DMS79 treated with DMSO at 0.1 percent for 48 hours (cell line): Measurements from ENCODE around the gene TTLL3.
A peak's percentile ranks its signal among the peaks of the same experiment; 100 is the strongest.

Experiments
- DNase-seq: peaks from one replicate; lab custom pipeline; 2025; lab: John Stamatoyannopoulos, UW

Gene TTLL3

GRCh38 chr3:9780910-9781309 is 29.2 kb upstream of the TTLL3 start:
- no peak for DNase-seq

GRCh38 chr3:9781551-9781950 is 28.5 kb upstream of the TTLL3 start:
- DNase-seq, result no peak

GRCh38 chr3:9781978-9782603 is 28.0 kb upstream of the TTLL3 start:
- peak; percentile 0 for DNase-seq

- no peak for DNase-seq
Measured at GRCh38 chr3:9782770-9783169, 27.3 kb upstream of the TTLL3 start.

- no peak for DNase-seq
Measured at GRCh38 chr3:9783954-9784353, 26.1 kb upstream of the TTLL3 start.

- no peak for DNase-seq
Measured at GRCh38 chr3:9784965-9785364, 25.1 kb upstream of the TTLL3 start.

GRCh38 chr3:9785602-9786001 is 24.5 kb upstream of the TTLL3 start:
- DNase-seq, result no peak

- no peak for DNase-seq
Measured at GRCh38 chr3:9786209-9786739, 23.8 kb upstream of the TTLL3 start.

- DNase-seq, result no peak
Measured at GRCh38 chr3:9786825-9787669, 23.0 kb upstream of the TTLL3 start.

GRCh38 chr3:9787714-9788113 is 22.3 kb upstream of the TTLL3 start:
- no peak for DNase-seq

- DNase-seq, result no peak
Measured at GRCh38 chr3:9791127-9791526, 18.9 kb upstream of the TTLL3 start.

GRCh38 chr3:9791790-9792404 is 18.2 kb upstream of the TTLL3 start:
- no peak for DNase-seq

- peak; percentile 81 for DNase-seq
Measured at GRCh38 chr3:9792405-9793160, 17.5 kb upstream of the TTLL3 start, which contains the start of the genes ARPC4 and TADA3. TSS of gene ARPC4 (plus strand) at chr3:9793082. CDS start at chr3:9793122, 40 bp downstream. TSS of gene TADA3 (minus strand) at chr3:9792473. CDS start at chr3:9791466, 1,007 bp downstream.

GRCh38 chr3:9793161-9793781 is 16.8 kb upstream of the TTLL3 start:
- DNase-seq, result no peak

GRCh38 chr3:9794400-9794799 is 15.7 kb upstream of the TTLL3 start:
- no peak for DNase-seq

- no peak for DNase-seq
Measured at GRCh38 chr3:9795207-9795606, 14.9 kb upstream of the TTLL3 start.

- no peak for DNase-seq
Measured at GRCh38 chr3:9797196-9797945, 12.7 kb upstream of the TTLL3 start.

- no peak for DNase-seq
Measured at GRCh38 chr3:9800529-9800928, 9.5 kb upstream of the TTLL3 start.

GRCh38 chr3:9803494-9803893 is 6.6 kb upstream of the TTLL3 start:
- no peak for DNase-seq

GRCh38 chr3:9804996-9805395 is 5.1 kb upstream of the TTLL3 start:
- DNase-seq, result no peak

- DNase-seq, result no peak
Measured at GRCh38 chr3:9806137-9806536, 3.9 kb upstream of the TTLL3 start.
